Endothelial cell of umbilical vein (primary cell): ENCODE results near the gene CNOT11. TPM values are rescaled to one million over a fixed set of nuclear protein-coding genes. Genes with fewer than 3 reads are reported as not detected.

Experiments used
- BruUV-seq: library from RNA; stranded (reverse); fragments of 400-500 nt; replicated peaks from 2 replicates; lab custom pipeline; 2021; lab: Mats Ljungman, UMichigan
- CTCF ChIA-PET: fragments of 300-600, 350-600 bp; sonication (Branson Sonifier 250); formaldehyde crosslinking; loops from one replicate; lab custom pipeline; 2021; ENCODE audit warnings: antibody characterized with exemption, inconsistent platforms; lab: Charles Lee
- POLR2A ChIA-PET: fragments of 300-600, 350-600 bp; sonication (Branson Sonifier 250); formaldehyde crosslinking; loops from one replicate; lab custom pipeline; 2021; ENCODE audit warnings: antibody characterized with exemption, inconsistent platforms; lab: Charles Lee
- DNase-seq: peaks from one replicate; pipeline ENCODE4 v3.0.0-alpha.2; 2011; ENCODE audit warnings: low read depth, low spot score
- FAIRE-seq: peaks from 2 replicates; lab custom pipeline; 2011; peaks lifted over from hg19 to GRCh38; lab: Jason Lieb, UNC
- H2AFZ ChIP-seq: 2 replicates; pipeline ENCODE4 v1.6.0; 2012; ENCODE audit warnings: low read depth, low read length, control low read depth, inconsistent platforms
- H3K27ac ChIP-seq: 2 replicates; pipeline ENCODE4 v1.5.1; 2011; ENCODE audit warnings: low read depth, mild to moderate bottlenecking, control low read depth, low read length, moderate library complexity; ENCODE audit not compliant: insufficient read depth
- H3K27me3 ChIP-seq, 2 experiments: 2 replicates each; pipeline versions ENCODE4 v1.6.0 to v1.6.1; 2011; ENCODE audit warnings: low read length in 2 of 2, mixed read lengths in 1 of 2; ENCODE audit not compliant: control insufficient read depth in 2 of 2, insufficient read depth in 2 of 2
- H3K36me3 ChIP-seq, 2 experiments: 2 replicates in 1 of 2; 3 replicates in 1 of 2; pipeline ENCODE4 v1.5.1; 2011; ENCODE audit warnings: low read length in 2 of 2, mild to moderate bottlenecking in 1 of 2, moderate library complexity in 1 of 2; ENCODE audit not compliant: control insufficient read depth in 2 of 2, insufficient read depth in 2 of 2; ENCODE audit errors: extremely low read depth in 1 of 2
- H3K4me1 ChIP-seq: 3 replicates; pipeline ENCODE4 v1.5.1; 2011; ENCODE audit warnings: mild to moderate bottlenecking, low read length; ENCODE audit not compliant: control insufficient read depth, insufficient read depth; ENCODE audit errors: extremely low read depth
- H3K4me2 ChIP-seq: 2 replicates; pipeline ENCODE4 v1.6.1; 2011; ENCODE audit warnings: low read length, control low read depth, mixed read lengths; ENCODE audit not compliant: insufficient read depth
- H3K4me3 ChIP-seq, 3 experiments: fragments of 200-600 bp in 1 of 3; sonication (generic), shearing (Covaris generic) in 1 of 3; replicated peaks in 1 of 3; 2 replicates each; pipeline ENCODE4 v1.5.1; 2011 to 2016; ENCODE audit warnings: control low read depth in 3 of 3, low read length in 3 of 3, mild to moderate bottlenecking in 2 of 3, inconsistent platforms in 1 of 3, low read depth in 1 of 3, moderate library complexity in 1 of 3; ENCODE audit not compliant: insufficient read depth in 1 of 3
- H3K79me2 ChIP-seq: 2 replicates; pipeline ENCODE4 v1.6.0; 2012; ENCODE audit warnings: low read length, inconsistent platforms; ENCODE audit not compliant: control insufficient read depth, insufficient read depth
- H3K9ac ChIP-seq: replicated peaks from 2 replicates; pipeline ENCODE3; 2011; ENCODE audit warnings: low read length, control low read depth; ENCODE audit not compliant: insufficient read depth; ENCODE audit errors: extremely low read depth
- H3K9me1 ChIP-seq: replicated peaks from 3 replicates; pipeline ENCODE4 v1.6.0; 2011; ENCODE audit warnings: mild to moderate bottlenecking, low read length; ENCODE audit not compliant: control insufficient read depth, insufficient read depth; ENCODE audit errors: extremely low read depth
- H3K9me3 ChIP-seq: replicated peaks from 2 replicates; pipeline ENCODE4 v1.5.1; 2012; ENCODE audit warnings: low read length, inconsistent platforms; ENCODE audit not compliant: control insufficient read depth, insufficient read depth
- H4K20me1 ChIP-seq: replicated peaks from 2 replicates; pipeline ENCODE3; 2011; ENCODE audit warnings: mild to moderate bottlenecking, low read length; ENCODE audit not compliant: control insufficient read depth, insufficient read depth; ENCODE audit errors: extremely low read depth
- CTCF ChIP-seq, 2 donors: IDR thresholded peaks; 1 replicate in 1 of 2; 2 replicates in 1 of 2; pipeline ENCODE4 v1.5.1; 2011; ENCODE audit warnings: low read length in 2 of 2, mild to moderate bottlenecking in 2 of 2, moderate library complexity in 2 of 2, control low read depth in 1 of 2, inconsistent platforms in 1 of 2, low read depth in 1 of 2; ENCODE audit not compliant: insufficient read depth in 1 of 2; ENCODE audit errors: extremely low read depth in 1 of 2
- EZH2 ChIP-seq: IDR thresholded peaks from 2 replicates; pipeline ENCODE4 v1.6.1; 2012; ENCODE audit warnings: borderline replicate concordance, low read depth, mild to moderate bottlenecking, moderate library complexity, low read length, inconsistent platforms; ENCODE audit not compliant: severe bottlenecking
- FOS ChIP-seq: IDR thresholded peaks from 2 replicates; pipeline ENCODE4 v1.6.1; 2011; ENCODE audit warnings: mild to moderate bottlenecking, low read length, moderate library complexity, borderline replicate concordance; ENCODE audit not compliant: insufficient read depth
- GATA2 ChIP-seq: IDR thresholded peaks from 2 replicates; pipeline ENCODE4 v1.7.0; 2011; ENCODE audit warnings: low read depth, mild to moderate bottlenecking, moderate library complexity, mixed read lengths, low read length; ENCODE audit not compliant: insufficient read length, insufficient read depth
- JUN ChIP-seq: IDR thresholded peaks from 2 replicates; pipeline ENCODE4 v1.6.1; 2011; ENCODE audit warnings: borderline replicate concordance, low read depth; ENCODE audit not compliant: insufficient read length, insufficient read depth
- MAX ChIP-seq: IDR thresholded peaks from 2 replicates; pipeline ENCODE4 v1.6.1; 2011; ENCODE audit not compliant: insufficient read depth, insufficient read length
- MYC ChIP-seq: IDR thresholded peaks from one replicate; pipeline ENCODE4 v1.6.1; 2011; ENCODE audit warnings: mild to moderate bottlenecking, low read depth, low read length
- POLR2A ChIP-seq: IDR thresholded peaks from 2 replicates; pipeline ENCODE4 v1.6.1; 2012; ENCODE audit warnings: low read depth, mild to moderate bottlenecking, control low read depth, low read length
- POLR2AphosphoS5 ChIP-seq: IDR thresholded peaks from 2 replicates; pipeline ENCODE4 v1.6.1; 2012; ENCODE audit warnings: low read depth, mild to moderate bottlenecking, control low read depth, low read length, moderate library complexity; ENCODE audit not compliant: insufficient read depth
- dilution Hi-C: fragments of 300-500 bp; cut with MboI; formaldehyde crosslinking; loops from one replicate; pipeline ENCODE4 v1.15.0; 2019; ENCODE audit warnings: low sequenced_read_pairs; ENCODE audit not compliant: extremely low pct_ligation_motif_present
- intact Hi-C: fragments of 100-400 bp; cut with micrococcal nuclease; formaldehyde crosslinking; loops from one replicate; pipeline ENCODE4 v1.10.0; 2022
- polyA plus RNA-seq, 4 experiments: library from polyadenylated mRNA; depleted of rRNA in 3 of 4; stranded (reverse) in 3 of 4; unstranded in 1 of 4; fragments of >200 nt; gene quantifications; 2 replicates each; pipeline versions ENCODE4 v1.2.1 to v1.2.3, GENCODE V29; 2011 to 2012; ENCODE audit warnings: missing spikeins in 1 of 4
- total RNA-seq: library from RNA; stranded (reverse); gene quantifications from 2 replicates; pipeline ENCODE4 v1.2.3, GENCODE V29; 2021

CNOT11 gene
- total and polyA plus RNA-seq, 2 donors (not counting 3 experiments of a cell fraction or from before 2014, with no cell fraction given): 40.5 to 44.3 TPM

- DNase-seq: no peak
- no peaks in the 10 kb centered on the region for H3K79me2 ChIP-seq
- no peak overlapping the region for H3K9ac ChIP-seq
- H4K20me1 ChIP-seq: no peaks in the 10 kb centered on the region
- H3K4me3 ChIP-seq: no peak overlapping the region
- H3K27me3 ChIP-seq: no peaks in the 10 kb centered on the region
- intact Hi-C loops: no loop called here
- ChIA-PET CTCF (interaction anchor here (1.5 to 9.8 kb wide), 2 partner anchors 12 to 173 kb away, joined by 6 to 162 read pairs; no protein-coding TSS in a partner anchor), POLR2A (no interaction called here)
- H3K36me3 ChIP-seq: no peaks in the 10 kb centered on the region
- no peaks in the 10 kb centered on the region for H3K9me3 ChIP-seq
- H3K4me2 ChIP-seq: no peak overlapping the region
- BruUV-seq: no TSS peak
- no peak for TF ChIP-seq CTCF (IDR thresholded peaks at IDR 0.05; ENCODE audit: extremely low read depth in 1 of 2, insufficient read depth in 1 of 2, low read depth in 1 of 2, low read length in 2 of 2)
- TF ChIP-seq POLR2A: no peak
- no peak for TF ChIP-seq MAX
- TF ChIP-seq JUN: no peak
- TF ChIP-seq EZH2: no peak
- TF ChIP-seq GATA2: no peak
- no peak for TF ChIP-seq MYC
- TF ChIP-seq FOS: no peak
- TF ChIP-seq POLR2AphosphoS5: no peak
- no peak overlapping the region for H3K27ac ChIP-seq
- no peak overlapping the region for H2AFZ ChIP-seq
- no peaks in the 10 kb centered on the region for H3K4me1 ChIP-seq
- H3K9me1 ChIP-seq: no peaks in the 10 kb centered on the region
- dilution Hi-C loops: loop anchor here (25.0 kb wide), 1 partner anchor 172 kb away; no protein-coding TSS in a partner anchor
- no peak for FAIRE-seq
Measured at GRCh38 chr2:101208830-101209229, 43.9 kb upstream of the CNOT11 start.
